HG02981 (cell line): ENCODE data around the gene TNFRSF1B.

Experiments used
- ATAC-seq: cut with Tn5 transposase; IDR thresholded peaks from one replicate; pipeline ENCODE4 v1.9.1; 2021; ENCODE audit warnings: mild to moderate bottlenecking, moderate library complexity; ENCODE audit not compliant: unreplicated experiment

Gene TNFRSF1B

GRCh38 chr1:12157366-12158231 is 9.2 kb upstream of the TNFRSF1B start:
- ATAC-seq = no peak

- ATAC-seq = no peak
Observed at GRCh38 chr1:12158357-12159092, 8.3 kb upstream of the TNFRSF1B start.

- no peak for ATAC-seq
Observed at GRCh38 chr1:12159816-12160215, 7.0 kb upstream of the TNFRSF1B start.

GRCh38 chr1:12161324-12161661 is 5.5 kb upstream of the TNFRSF1B start:
- ATAC-seq = no peak

GRCh38 chr1:12161662-12162458 is 4.9 kb upstream of the TNFRSF1B start:
- ATAC-seq = peak; percentile 84

GRCh38 chr1:12162459-12163137 is 4.2 kb upstream of the TNFRSF1B start:
- ATAC-seq = no peak

GRCh38 chr1:12163210-12163609 is 3.6 kb upstream of the TNFRSF1B start:
- ATAC-seq = no peak

- ATAC-seq = no peak
Observed at GRCh38 chr1:12164210-12164609, 2.6 kb upstream of the TNFRSF1B start.

- ATAC-seq = no peak
Observed at GRCh38 chr1:12165342-12165741, 1.4 kb upstream of the TNFRSF1B start.

GRCh38 chr1:12167493-12168429 is 970 bp downstream of the TNFRSF1B start:
- ATAC-seq = no peak

- no peak for ATAC-seq
Observed at GRCh38 chr1:12168451-12169160, 1.8 kb downstream of the TNFRSF1B start.

GRCh38 chr1:12169442-12170135 is 2.8 kb downstream of the TNFRSF1B start:
- ATAC-seq = no peak

- ATAC-seq = no peak
Observed at GRCh38 chr1:12170263-12170671, 3.5 kb downstream of the TNFRSF1B start.

- no peak for ATAC-seq
Observed at GRCh38 chr1:12171206-12172041, 4.6 kb downstream of the TNFRSF1B start.

GRCh38 chr1:12172042-12172851 is 5.5 kb downstream of the TNFRSF1B start:
- ATAC-seq = no peak

GRCh38 chr1:12173041-12173509 is 6.3 kb downstream of the TNFRSF1B start:
- no peak for ATAC-seq
